ENCODE data around the gene SORCS3. TPM values are rescaled to one million over a fixed set of nuclear protein-coding genes. Genes with fewer than 3 reads are reported as not detected.

Gene SORCS3
- total RNA-seq, 2 donors from 2014 or later, result 0.68 TPM; not detected in 1

DNA sequence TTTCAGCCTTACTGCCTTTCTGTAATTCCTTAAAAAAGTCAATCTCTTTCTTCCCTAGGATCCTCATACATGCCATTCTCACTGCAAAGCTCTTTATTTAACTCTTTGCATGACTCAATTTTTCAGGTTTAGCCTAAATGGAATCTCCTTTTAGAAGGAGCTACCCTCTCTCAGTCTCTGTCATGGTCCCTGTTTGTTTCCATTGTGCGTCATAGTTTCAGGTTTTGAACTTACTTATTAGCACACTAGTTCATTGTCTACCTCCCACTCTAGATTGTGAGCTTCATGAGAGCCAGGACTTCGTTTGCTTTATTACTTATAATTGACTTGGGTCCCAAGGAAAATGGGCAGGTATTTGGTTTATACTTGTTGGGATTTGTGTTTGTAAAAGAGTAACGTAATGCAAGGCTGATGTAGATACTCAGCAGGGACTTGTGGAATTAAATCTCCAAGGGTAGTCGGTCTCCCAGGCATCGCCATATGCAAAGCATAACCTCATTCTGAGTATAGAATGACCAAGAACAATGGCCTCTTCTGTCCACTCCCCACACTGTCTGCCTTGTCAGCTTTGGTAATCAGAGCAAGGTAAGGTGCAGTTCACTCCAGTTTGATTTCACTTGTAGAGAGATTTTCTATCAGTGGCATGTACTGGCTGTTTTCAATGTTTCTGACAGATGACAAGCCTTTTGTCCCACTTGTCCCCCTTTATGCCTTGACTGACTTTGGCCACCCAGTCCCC, 252.0 kb downstream of the SORCS3 start:
- H3K9me3 Mint-ChIP-seq, result peaks cover 13% of the 10 kb centered on the region
- H3K4me3 Mint-ChIP-seq, result no peak overlapping the region
- no peak overlapping the region for H3K27ac Mint-ChIP-seq
- no peaks in the 10 kb centered on the region for H3K36me3 ChIP-seq (ENCODE audit: control insufficient read depth, insufficient read depth, low read length)
- no peak overlapping the region for H3K27ac ChIP-seq (ENCODE audit: low read depth, low read length)
- H3K4me1 ChIP-seq (ENCODE audit: control insufficient read depth, insufficient read depth, low read length), result no peaks in the 10 kb centered on the region
- H3K9ac ChIP-seq (ENCODE audit: extremely low read depth, low read length, poor library complexity, severe bottlenecking), result no peak overlapping the region
- no peaks in the 10 kb centered on the region for H3K27me3 ChIP-seq (ENCODE audit: control insufficient read depth, insufficient read depth, low read length, poor library complexity, severe bottlenecking)
- H3K4me3 ChIP-seq (ENCODE audit: low read length), result no peak overlapping the region
- DNase-seq, result no peak
- 80 to 92% methylated on average over 5 of the region's 5 CpGs for WGBS, 2 experiments (ENCODE audit: insufficient coverage in 1 of 2, insufficient read length in 1 of 2)
- H3K36me3 Mint-ChIP-seq (ENCODE audit: low read depth), result no peaks in the 10 kb centered on the region
- H3K4me1 Mint-ChIP-seq, result no peaks in the 10 kb centered on the region
- no peak for TF ChIP-seq CTCF (conservative IDR thresholded peaks at IDR 0.05)
- H3K9me3 ChIP-seq (ENCODE audit: control insufficient read depth, low read length), result peaks cover 8% of the 10 kb centered on the region
- H3K27me3 Mint-ChIP-seq (ENCODE audit: insufficient read depth), result no peaks in the 10 kb centered on the region

DNA sequence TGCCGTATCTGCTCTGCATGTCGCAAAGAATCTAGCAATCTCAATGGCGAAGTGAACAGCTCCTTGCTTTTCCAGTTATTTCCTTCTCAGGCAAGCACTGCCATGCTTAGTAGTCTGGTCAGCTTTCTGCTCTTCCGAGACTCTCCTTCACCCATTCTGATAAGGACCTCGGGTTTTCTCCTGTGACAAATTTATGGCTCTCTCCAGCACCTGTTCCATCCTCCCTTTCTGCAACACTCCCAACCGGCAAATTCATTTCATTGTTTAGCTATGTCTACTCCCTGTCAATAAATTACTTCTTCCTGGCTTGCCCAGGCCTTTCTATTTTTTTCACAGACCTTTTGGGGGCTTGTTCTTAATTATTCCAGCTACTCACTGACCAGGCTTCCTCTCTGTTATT, 252.6 kb downstream of the SORCS3 start:
- peaks cover 7% of the 10 kb centered on the region for H3K9me3 Mint-ChIP-seq
- Histone ChIP-seq H3K36me3 (ENCODE audit: control insufficient read depth, insufficient read depth, low read length) (no peaks in the 10 kb centered on the region), H3K27ac (ENCODE audit: low read depth, low read length) (no peak overlapping the region), H3K9me3 (ENCODE audit: control insufficient read depth, low read length) (peaks cover 8% of the 10 kb centered on the region), H3K4me3 (ENCODE audit: low read length) (no peak overlapping the region), H3K4me1 (ENCODE audit: control insufficient read depth, insufficient read depth, low read length) (no peaks in the 10 kb centered on the region), H3K27me3 (ENCODE audit: control insufficient read depth, insufficient read depth, low read length, poor library complexity, severe bottlenecking) (no peaks in the 10 kb centered on the region), H3K9ac (ENCODE audit: extremely low read depth, low read length, poor library complexity, severe bottlenecking) (no peak overlapping the region)
- TF ChIP-seq CTCF (conservative IDR thresholded peaks at IDR 0.05), result no peak
- H3K4me1 Mint-ChIP-seq, result no peaks in the 10 kb centered on the region
- DNase-seq, result no peak
- H3K27me3 Mint-ChIP-seq (ENCODE audit: insufficient read depth), result no peaks in the 10 kb centered on the region
- H3K27ac Mint-ChIP-seq, result no peak overlapping the region
- no peak overlapping the region for H3K4me3 Mint-ChIP-seq
- no peaks in the 10 kb centered on the region for H3K36me3 Mint-ChIP-seq (ENCODE audit: low read depth)
- 90 to 95% methylated on average over 6 of the region's 6 CpGs for WGBS, 2 experiments (ENCODE audit: insufficient coverage in 1 of 2, insufficient read length in 1 of 2)

DNA sequence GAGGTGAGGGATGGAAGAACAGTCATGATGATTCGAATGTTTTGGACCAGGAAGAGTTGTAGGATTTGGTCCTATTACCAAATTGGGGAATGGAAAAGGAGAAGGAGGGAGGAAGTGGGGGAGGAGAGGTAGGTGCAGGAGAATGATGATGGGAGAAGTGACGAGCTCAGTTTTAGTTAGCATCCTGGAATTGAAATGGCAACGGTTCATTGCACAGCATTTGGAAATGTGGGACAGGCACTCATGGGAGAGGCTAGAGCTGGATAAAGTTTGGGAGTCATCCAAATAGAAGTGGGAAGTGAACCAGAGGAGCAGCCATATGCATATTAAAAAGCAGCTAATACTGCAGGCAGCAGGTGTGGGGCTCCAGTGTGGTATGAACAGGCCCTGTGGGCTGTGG, 253.6 kb downstream of the SORCS3 start:
- Histone ChIP-seq H3K4me1 (ENCODE audit: control insufficient read depth, insufficient read depth, low read length) (no peaks in the 10 kb centered on the region), H3K9ac (ENCODE audit: extremely low read depth, low read length, poor library complexity, severe bottlenecking) (no peak overlapping the region), H3K4me3 (ENCODE audit: low read length) (no peak overlapping the region), H3K27ac (ENCODE audit: low read depth, low read length) (no peak overlapping the region), H3K36me3 (ENCODE audit: control insufficient read depth, insufficient read depth, low read length) (no peaks in the 10 kb centered on the region), H3K27me3 (ENCODE audit: control insufficient read depth, insufficient read depth, low read length, poor library complexity, severe bottlenecking) (no peaks in the 10 kb centered on the region), H3K9me3 (ENCODE audit: control insufficient read depth, low read length) (peaks cover 8% of the 10 kb centered on the region)
- H3K4me1 Mint-ChIP-seq, result no peaks in the 10 kb centered on the region
- peaks cover 2% of the 10 kb centered on the region for H3K9me3 Mint-ChIP-seq
- no peaks in the 10 kb centered on the region for H3K36me3 Mint-ChIP-seq (ENCODE audit: low read depth)
- H3K27me3 Mint-ChIP-seq (ENCODE audit: insufficient read depth), result no peaks in the 10 kb centered on the region
- H3K4me3 Mint-ChIP-seq, result no peak overlapping the region
- H3K27ac Mint-ChIP-seq, result no peak overlapping the region
- no peak for DNase-seq
- 91 to 93% methylated on average over 3 of the region's 3 CpGs for WGBS, 2 experiments (ENCODE audit: insufficient coverage in 1 of 2, insufficient read length in 1 of 2)
- TF ChIP-seq CTCF (conservative IDR thresholded peaks at IDR 0.05), result no peak

Data from endodermal cell (in vitro differentiated cells).